GM19099 (cell line): ENCODE data around the gene TGM1.

Experiments
- POLR2A ChIP-seq: IDR thresholded peaks from 3 replicates; pipeline ENCODE4 v1.6.1; 2011; ENCODE audit warnings: low read depth; ENCODE audit not compliant: insufficient read length; ENCODE audit errors: extremely low read depth

The TGM1 gene

GRCh38 chr14:24298892-24299254 lies 35.9 kb upstream of the TGM1 start:
- TF ChIP-seq POLR2A = no peak

- no peak for TF ChIP-seq POLR2A
Measured at GRCh38 chr14:24297190-24297964, 34.4 kb upstream of the TGM1 start.

- no peak for TF ChIP-seq POLR2A
Measured at GRCh38 chr14:24296341-24297157, 33.6 kb upstream of the TGM1 start.

- TF ChIP-seq POLR2A = no peak
Measured at GRCh38 chr14:24293525-24293924, 30.5 kb upstream of the TGM1 start.

- no peak for TF ChIP-seq POLR2A
Measured at GRCh38 chr14:24292118-24292807, 29.3 kb upstream of the TGM1 start.

- TF ChIP-seq POLR2A = no peak
Measured at GRCh38 chr14:24291446-24292117, 28.6 kb upstream of the TGM1 start.

GRCh38 chr14:24290746-24291145 lies 27.8 kb upstream of the TGM1 start:
- no peak for TF ChIP-seq POLR2A

- TF ChIP-seq POLR2A = no peak
Measured at GRCh38 chr14:24289649-24290280, 26.8 kb upstream of the TGM1 start.

GRCh38 chr14:24286996-24287395 lies 24.0 kb upstream of the TGM1 start:
- TF ChIP-seq POLR2A = no peak

- no peak for TF ChIP-seq POLR2A
Measured at GRCh38 chr14:24285351-24285750, 22.4 kb upstream of the TGM1 start.

GRCh38 chr14:24284501-24285035 lies 21.6 kb upstream of the TGM1 start:
- no peak for TF ChIP-seq POLR2A

- TF ChIP-seq POLR2A = no peak
Measured at GRCh38 chr14:24283796-24284460, 21.0 kb upstream of the TGM1 start.

GRCh38 chr14:24282736-24283135 lies 19.8 kb upstream of the TGM1 start:
- TF ChIP-seq POLR2A = no peak

- no peak for TF ChIP-seq POLR2A
Measured at GRCh38 chr14:24281636-24282035, 18.7 kb upstream of the TGM1 start.
